ENCODE data around the gene SP2. TPM values are rescaled to one million over a fixed set of nuclear protein-coding genes. Genes with fewer than 3 reads are reported as not detected.

SP2 gene
- total and polyA plus RNA-seq, 2 of the 13 experiments (the other 11 are each of a cell fraction or from before 2014, with no cell fraction given), result 1.4 to 4.8 TPM

GRCh38 chr17:47952171-47953021 lies 56.4 kb downstream of the SP2 start (continued):
- TF ChIP-seq ZFX (CRISPR knock-in tag; IDR thresholded peaks at IDR 0.05; ENCODE audit: low read depth), result peak; percentile 57
- no peak for TF ChIP-seq ZFP36L2 (CRISPR knock-in tag; IDR thresholded peaks at IDR 0.05)
- peak; percentile 57; the same call in 1 of the 2 replicates for TF ChIP-seq ZNF292 (CRISPR knock-in tag; IDR thresholded peaks at IDR 0.05; ENCODE audit: borderline replicate concordance, low read depth)
- TF ChIP-seq MLX (CRISPR knock-in tag; IDR thresholded peaks at IDR 0.05), result peak; percentile 87; the same call in 1 of the 2 replicates
- TF ChIP-seq GABPA (IDR thresholded peaks at IDR 0.05; ENCODE audit: low read depth, low read length), result no peak
- TF ChIP-seq GABPA (CRISPR knock-in tag; IDR thresholded peaks at IDR 0.05; ENCODE audit: low read depth), result peak; percentile 67
- 0 out of 2 replicates have a peak, but pooled peaks have one; percentile 8 for TF ChIP-seq PRDM10 (CRISPR knock-in tag; IDR thresholded peaks at IDR 0.05; ENCODE audit: low read depth)
- no peak for TF ChIP-seq U2AF2 (IDR thresholded peaks at IDR 0.05; ENCODE audit: low read depth, low read length)
- 0 out of 2 replicates have a peak, but pooled peaks have one; percentile 59 for TF ChIP-seq MEIS2 (CRISPR knock-in tag; IDR thresholded peaks at IDR 0.05)
- TF ChIP-seq ZNF33B (CRISPR knock-in tag; IDR thresholded peaks at IDR 0.05), result peak; percentile 50; the same call in 1 of the 2 replicates
- peak; percentile 71; the same call in 1 of the 2 replicates for TF ChIP-seq PPARG (CRISPR knock-in tag; conservative IDR thresholded peaks at IDR 0.05)
- TF ChIP-seq ZNF510 (CRISPR knock-in tag; IDR thresholded peaks at IDR 0.05; ENCODE audit: low read depth), result no peak
- peak; percentile 95 for TF ChIP-seq ZKSCAN5 (CRISPR knock-in tag; IDR thresholded peaks at IDR 0.05)
- TF ChIP-seq SOX6 (IDR thresholded peaks at IDR 0.05), result no peak
- peak; percentile 51; the same call in 1 of the 2 replicates for TF ChIP-seq SOX6 (CRISPR knock-in tag; IDR thresholded peaks at IDR 0.05)
- no peak for TF ChIP-seq MYNN (CRISPR knock-in tag; IDR thresholded peaks at IDR 0.05; ENCODE audit: low read depth)
- peak; percentile 81; the same call in 1 of the 2 replicates for TF ChIP-seq EEA1 (CRISPR knock-in tag; IDR thresholded peaks at IDR 0.05; ENCODE audit: borderline replicate concordance)
- peak; percentile 65 for TF ChIP-seq ZNF687 (CRISPR knock-in tag; IDR thresholded peaks at IDR 0.05)
- peak; percentile 94 for TF ChIP-seq RXRB (CRISPR knock-in tag; IDR thresholded peaks at IDR 0.05; ENCODE audit: borderline replicate concordance)
- TF ChIP-seq NONO (IDR thresholded peaks at IDR 0.05), result no peak
- TF ChIP-seq NONO (CRISPR knock-in tag; conservative IDR thresholded peaks at IDR 0.05), result peak; percentile 58; the same call in 1 of the 2 replicates
- no peak for TF ChIP-seq ZNF776 (CRISPR knock-in tag; IDR thresholded peaks at IDR 0.05)

All from HepG2 (cell line).